Liver (tissue), 9 donors: Measurements from ENCODE around the gene AMDHD1. TPM values are rescaled to one million over a fixed set of nuclear protein-coding genes. Genes with fewer than 3 reads are reported as not detected.
A peak's percentile ranks its signal among the peaks of the same experiment; 100 is the strongest.

Experiments used
- DNase-seq: peaks from one replicate; pipeline ENCODE4 v3.0.0-alpha.2; 2017; ENCODE audit warnings: low spot score
- H3K27ac ChIP-seq, 2 donors: one replicate each; pipeline ENCODE4 v1.7.0; 2013; ENCODE audit warnings: inconsistent platforms in 2 of 2, low read length in 2 of 2, control low read depth in 1 of 2, low read depth in 1 of 2, mild to moderate bottlenecking in 1 of 2
- H3K27me3 ChIP-seq, 4 donors: one replicate each; pipeline versions ENCODE4 v1.6.1 to v1.7.0; 2013; ENCODE audit warnings: low read length in 3 of 4, inconsistent platforms in 1 of 4, mild to moderate bottlenecking in 1 of 4, moderate library complexity in 1 of 4; ENCODE audit not compliant: control insufficient read depth in 4 of 4, insufficient read depth in 4 of 4
- H3K36me3 ChIP-seq, 4 donors: one replicate each; pipeline versions ENCODE4 v1.6.1 to v1.7.0; 2013; ENCODE audit warnings: low read length in 3 of 4, mild to moderate bottlenecking in 3 of 4, low read depth in 1 of 4, moderate library complexity in 1 of 4; ENCODE audit not compliant: control insufficient read depth in 4 of 4, insufficient read depth in 3 of 4
- H3K4me1 ChIP-seq, 4 donors: one replicate each; pipeline versions ENCODE4 v1.6.1 to v1.7.0; 2013; ENCODE audit warnings: low read length in 3 of 4, mild to moderate bottlenecking in 3 of 4, moderate library complexity in 1 of 4; ENCODE audit not compliant: control insufficient read depth in 4 of 4, insufficient read depth in 4 of 4
- H3K4me3 ChIP-seq, 3 donors: one replicate each; pipeline versions ENCODE4 v1.6.1 to v1.7.0; 2013; ENCODE audit warnings: low read length in 3 of 3, control low read depth in 1 of 3, low read depth in 1 of 3, mild to moderate bottlenecking in 1 of 3
- H3K9ac ChIP-seq, 2 donors: one replicate each; pipeline ENCODE4 v1.7.0; 2013; ENCODE audit warnings: low read length in 2 of 2, mild to moderate bottlenecking in 2 of 2, moderate library complexity in 2 of 2, control low read depth in 1 of 2, low read depth in 1 of 2
- H3K9me3 ChIP-seq, 4 donors: one replicate each; pipeline versions ENCODE4 v1.6.1 to v1.7.0; 2013; ENCODE audit warnings: low read length in 3 of 4; ENCODE audit not compliant: control insufficient read depth in 4 of 4
- FOXA1 ChIP-seq: IDR thresholded peaks from 2 replicates; pipeline ENCODE4 v1.6.1; 2016; ENCODE audit warnings: antibody characterized with exemption
- GABPA ChIP-seq, 2 donors: IDR thresholded peaks in 1 of 2; conservative IDR thresholded peaks in 1 of 2; 2 replicates each; pipeline ENCODE4 v1.6.1; 2016; ENCODE audit warnings: antibody characterized with exemption in 2 of 2, mild to moderate bottlenecking in 1 of 2, moderate library complexity in 1 of 2
- HNF4A ChIP-seq, 2 donors: conservative IDR thresholded peaks; 2 replicates each; pipeline ENCODE4 v1.6.1; 2016; ENCODE audit warnings: antibody characterized with exemption in 2 of 2, mild to moderate bottlenecking in 2 of 2
- HNF4G ChIP-seq: IDR thresholded peaks from 2 replicates; pipeline ENCODE4 v1.6.1; 2016; ENCODE audit warnings: antibody characterized with exemption
- JUND ChIP-seq, 2 donors: IDR thresholded peaks; 2 replicates each; pipeline ENCODE4 v1.6.1; 2016; ENCODE audit warnings: antibody characterized with exemption in 2 of 2
- NR2F2 ChIP-seq: IDR thresholded peaks from 2 replicates; pipeline ENCODE4 v1.6.1; 2016; ENCODE audit warnings: antibody characterized with exemption
- SP1 ChIP-seq: IDR thresholded peaks from 2 replicates; pipeline ENCODE4 v1.6.1; 2018; ENCODE audit warnings: antibody characterized with exemption, mild to moderate bottlenecking
- YY1 ChIP-seq: IDR thresholded peaks from 2 replicates; pipeline ENCODE4 v1.6.1; 2016; ENCODE audit warnings: antibody characterized with exemption, mild to moderate bottlenecking
- WGBS: extraction: QIAGEN DNeasy Blood & Tissue Kit; methylation state at CpG from one replicate; pipeline ENCODE4 v1.1.7; 2013; 5-methylcytosine and 5-hydroxymethylcytosine counted together
- polyA plus RNA-seq, 2 donors: library from polyadenylated mRNA; stranded (reverse) in 1 of 2; unstranded in 1 of 2; fragments of 200-250 nt in 1 of 2; fragments of >200 nt in 1 of 2; fragmentation: Nextera tagmentation in 1 of 2; extraction: Ambion mirVana in 1 of 2; gene quantifications; one replicate each; pipeline versions ENCODE4 v1.2.1 to v1.2.3, GENCODE V29; 2013 to 2015
- total RNA-seq, 2 donors: library from RNA; depleted of rRNA; stranded (reverse); fragments of >200 nt; gene quantifications; one replicate each; pipeline ENCODE4 v1.2.3, GENCODE V29; 2014
- TF ChIP-seq, protein P1 (sequence below): IDR thresholded peaks from 2 replicates; pipeline ENCODE4 v1.6.1; 2016; ENCODE audit warnings: antibody characterized with exemption
- TF ChIP-seq, protein P2 (sequence below): fragments of 150-350 bp; IDR thresholded peaks from 2 replicates; pipeline ENCODE4 v1.5.1; 2017; ENCODE audit warnings: improper control_type of control experiment, low read depth, low read length; ENCODE audit not compliant: missing input control
- TF ChIP-seq, protein P3 (sequence below): IDR thresholded peaks from 2 replicates; pipeline ENCODE4 v1.6.1; 2016; ENCODE audit warnings: antibody characterized with exemption, mild to moderate bottlenecking
- TF ChIP-seq, protein P4 (sequence below): IDR thresholded peaks from 2 replicates; pipeline ENCODE4 v1.6.1; 2016; ENCODE audit warnings: antibody characterized with exemption
- TF ChIP-seq, protein P5 (sequence below): IDR thresholded peaks from 2 replicates; pipeline ENCODE4 v1.6.1; 2016; ENCODE audit warnings: antibody characterized with exemption
- donor health status: healthy.
- donor health status: healthy.
- donor health status: healthy.
- donor health status: healthy.
- donor health status: healthy.

Gene AMDHD1
- total and polyA plus RNA-seq, 4 donors: 50.3 to 124 (median 80.7) TPM

DNA sequence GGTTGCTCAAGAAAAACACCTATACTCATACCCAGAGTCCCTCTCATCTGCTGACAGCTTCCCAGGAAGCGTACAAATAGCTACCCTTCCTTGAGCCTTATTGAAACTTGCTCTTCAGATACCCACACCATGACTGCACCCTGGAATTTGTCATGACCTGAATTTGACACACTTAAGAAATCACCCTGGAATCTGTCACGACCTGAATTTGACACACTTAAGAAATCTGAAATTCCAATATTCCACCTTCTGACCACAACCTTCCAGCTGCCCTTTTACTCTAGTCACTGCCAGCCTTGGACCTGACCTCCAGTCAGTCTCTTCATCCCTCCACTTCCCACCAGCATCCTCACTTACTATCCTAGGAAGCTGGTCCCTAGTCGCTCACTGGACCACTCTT lies 54.1 kb downstream of the AMDHD1 start:
- Histone ChIP-seq H3K4me3 (peak overlapping the region in 2 of 3 donors; percentile 18 to 40), H3K9me3 (no peaks in the 10 kb centered on the region), H3K9ac (no peak overlapping the region), H3K27me3 (no peaks in the 10 kb centered on the region), H3K4me1 (peaks cover 7 to 42% (median 19%) of the 10 kb centered on the region in 4 donors), H3K36me3 (peaks cover 0 to 27% (median 13%) of the 10 kb centered on the region in 4 donors), H3K27ac (peak overlapping the region in 1 of 2 donors; percentile 84)
- WGBS: 92% methylated on average over 3 of the region's 3 CpGs
- DNase-seq: no peak
- TF ChIP-seq, protein P1, sequence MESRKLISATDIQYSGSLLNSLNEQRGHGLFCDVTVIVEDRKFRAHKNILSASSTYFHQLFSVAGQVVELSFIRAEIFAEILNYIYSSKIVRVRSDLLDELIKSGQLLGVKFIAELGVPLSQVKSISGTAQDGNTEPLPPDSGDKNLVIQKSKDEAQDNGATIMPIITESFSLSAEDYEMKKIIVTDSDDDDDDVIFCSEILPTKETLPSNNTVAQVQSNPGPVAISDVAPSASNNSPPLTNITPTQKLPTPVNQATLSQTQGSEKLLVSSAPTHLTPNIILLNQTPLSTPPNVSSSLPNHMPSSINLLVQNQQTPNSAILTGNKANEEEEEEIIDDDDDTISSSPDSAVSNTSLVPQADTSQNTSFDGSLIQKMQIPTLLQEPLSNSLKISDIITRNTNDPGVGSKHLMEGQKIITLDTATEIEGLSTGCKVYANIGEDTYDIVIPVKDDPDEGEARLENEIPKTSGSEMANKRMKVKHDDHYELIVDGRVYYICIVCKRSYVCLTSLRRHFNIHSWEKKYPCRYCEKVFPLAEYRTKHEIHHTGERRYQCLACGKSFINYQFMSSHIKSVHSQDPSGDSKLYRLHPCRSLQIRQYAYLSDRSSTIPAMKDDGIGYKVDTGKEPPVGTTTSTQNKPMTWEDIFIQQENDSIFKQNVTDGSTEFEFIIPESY: no peak
- TF ChIP-seq, protein P2, sequence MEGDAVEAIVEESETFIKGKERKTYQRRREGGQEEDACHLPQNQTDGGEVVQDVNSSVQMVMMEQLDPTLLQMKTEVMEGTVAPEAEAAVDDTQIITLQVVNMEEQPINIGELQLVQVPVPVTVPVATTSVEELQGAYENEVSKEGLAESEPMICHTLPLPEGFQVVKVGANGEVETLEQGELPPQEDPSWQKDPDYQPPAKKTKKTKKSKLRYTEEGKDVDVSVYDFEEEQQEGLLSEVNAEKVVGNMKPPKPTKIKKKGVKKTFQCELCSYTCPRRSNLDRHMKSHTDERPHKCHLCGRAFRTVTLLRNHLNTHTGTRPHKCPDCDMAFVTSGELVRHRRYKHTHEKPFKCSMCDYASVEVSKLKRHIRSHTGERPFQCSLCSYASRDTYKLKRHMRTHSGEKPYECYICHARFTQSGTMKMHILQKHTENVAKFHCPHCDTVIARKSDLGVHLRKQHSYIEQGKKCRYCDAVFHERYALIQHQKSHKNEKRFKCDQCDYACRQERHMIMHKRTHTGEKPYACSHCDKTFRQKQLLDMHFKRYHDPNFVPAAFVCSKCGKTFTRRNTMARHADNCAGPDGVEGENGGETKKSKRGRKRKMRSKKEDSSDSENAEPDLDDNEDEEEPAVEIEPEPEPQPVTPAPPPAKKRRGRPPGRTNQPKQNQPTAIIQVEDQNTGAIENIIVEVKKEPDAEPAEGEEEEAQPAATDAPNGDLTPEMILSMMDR: no peak
- TF ChIP-seq NR2F2 (no peak), FOXA1 (no peak), JUND (IDR thresholded peaks at IDR 0.05) (no peak), SP1 (no peak), GABPA (IDR thresholded peaks at IDR 0.05 in 1 of 2, conservative IDR thresholded peaks at IDR 0.05 in 1 of 2) (no peak), HNF4G (no peak)
- TF ChIP-seq, protein P3, sequence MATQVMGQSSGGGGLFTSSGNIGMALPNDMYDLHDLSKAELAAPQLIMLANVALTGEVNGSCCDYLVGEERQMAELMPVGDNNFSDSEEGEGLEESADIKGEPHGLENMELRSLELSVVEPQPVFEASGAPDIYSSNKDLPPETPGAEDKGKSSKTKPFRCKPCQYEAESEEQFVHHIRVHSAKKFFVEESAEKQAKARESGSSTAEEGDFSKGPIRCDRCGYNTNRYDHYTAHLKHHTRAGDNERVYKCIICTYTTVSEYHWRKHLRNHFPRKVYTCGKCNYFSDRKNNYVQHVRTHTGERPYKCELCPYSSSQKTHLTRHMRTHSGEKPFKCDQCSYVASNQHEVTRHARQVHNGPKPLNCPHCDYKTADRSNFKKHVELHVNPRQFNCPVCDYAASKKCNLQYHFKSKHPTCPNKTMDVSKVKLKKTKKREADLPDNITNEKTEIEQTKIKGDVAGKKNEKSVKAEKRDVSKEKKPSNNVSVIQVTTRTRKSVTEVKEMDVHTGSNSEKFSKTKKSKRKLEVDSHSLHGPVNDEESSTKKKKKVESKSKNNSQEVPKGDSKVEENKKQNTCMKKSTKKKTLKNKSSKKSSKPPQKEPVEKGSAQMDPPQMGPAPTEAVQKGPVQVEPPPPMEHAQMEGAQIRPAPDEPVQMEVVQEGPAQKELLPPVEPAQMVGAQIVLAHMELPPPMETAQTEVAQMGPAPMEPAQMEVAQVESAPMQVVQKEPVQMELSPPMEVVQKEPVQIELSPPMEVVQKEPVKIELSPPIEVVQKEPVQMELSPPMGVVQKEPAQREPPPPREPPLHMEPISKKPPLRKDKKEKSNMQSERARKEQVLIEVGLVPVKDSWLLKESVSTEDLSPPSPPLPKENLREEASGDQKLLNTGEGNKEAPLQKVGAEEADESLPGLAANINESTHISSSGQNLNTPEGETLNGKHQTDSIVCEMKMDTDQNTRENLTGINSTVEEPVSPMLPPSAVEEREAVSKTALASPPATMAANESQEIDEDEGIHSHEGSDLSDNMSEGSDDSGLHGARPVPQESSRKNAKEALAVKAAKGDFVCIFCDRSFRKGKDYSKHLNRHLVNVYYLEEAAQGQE: no peak
- TF ChIP-seq, protein P4, sequence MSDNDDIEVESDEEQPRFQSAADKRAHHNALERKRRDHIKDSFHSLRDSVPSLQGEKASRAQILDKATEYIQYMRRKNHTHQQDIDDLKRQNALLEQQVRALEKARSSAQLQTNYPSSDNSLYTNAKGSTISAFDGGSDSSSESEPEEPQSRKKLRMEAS: no peak
- TF ChIP-seq, protein P5, sequence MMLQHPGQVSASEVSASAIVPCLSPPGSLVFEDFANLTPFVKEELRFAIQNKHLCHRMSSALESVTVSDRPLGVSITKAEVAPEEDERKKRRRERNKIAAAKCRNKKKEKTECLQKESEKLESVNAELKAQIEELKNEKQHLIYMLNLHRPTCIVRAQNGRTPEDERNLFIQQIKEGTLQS: no peak

DNA sequence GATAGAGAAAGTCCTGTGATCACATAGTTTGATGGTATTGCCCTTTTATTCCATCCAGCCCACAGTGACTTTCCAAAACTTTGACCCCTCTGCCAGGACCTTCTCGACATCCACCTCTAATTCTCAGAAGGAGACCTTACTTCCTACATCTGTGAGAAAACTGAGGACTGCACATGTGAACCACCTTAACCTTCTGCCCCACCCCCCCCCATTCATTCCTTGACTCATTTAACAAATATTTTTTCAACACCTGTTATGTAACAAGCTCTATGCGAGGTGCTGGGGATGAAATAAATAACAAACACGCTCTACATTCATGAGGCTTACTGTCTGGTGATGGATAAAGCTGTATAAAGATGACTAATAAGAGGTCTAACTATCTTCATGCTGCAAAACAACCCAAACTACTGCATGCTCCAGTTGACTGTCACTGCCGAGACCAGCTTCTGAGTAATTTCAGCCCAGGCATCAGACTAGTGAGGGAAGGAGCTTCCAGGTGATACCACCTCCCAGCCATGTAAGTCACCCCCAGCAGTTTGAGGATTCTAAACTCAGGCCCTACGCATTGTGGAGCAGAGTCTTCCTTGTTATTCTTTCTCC lies 54.9 kb downstream of the AMDHD1 start:
- Histone ChIP-seq H3K36me3 (peaks cover 0 to 22% (median 16%) of the 10 kb centered on the region in 4 donors), H3K27me3 (no peaks in the 10 kb centered on the region), H3K4me3 (no peak overlapping the region), H3K27ac (peak overlapping the region in 1 of 2 donors; percentile 84), H3K4me1 (peaks cover 7 to 42% (median 19%) of the 10 kb centered on the region in 4 donors), H3K9ac (no peak overlapping the region), H3K9me3 (no peaks in the 10 kb centered on the region)
- DNase-seq: no peak
- WGBS: 59% methylated on average over 5 of the region's 5 CpGs
- peak in 1 of 2 donors; percentile 9 for TF ChIP-seq HNF4A (conservative IDR thresholded peaks at IDR 0.05)
- TF ChIP-seq YY1: no peak
- TF ChIP-seq JUND (IDR thresholded peaks at IDR 0.05): no peak
